ENCODE data around the gene KCTD10.
"Not testable (repeated sequence)": the region's sequence is repeated elsewhere in the genome, so short reads cannot be mapped to it uniquely, and the experiment has no call there.

Gene KCTD10

DNA sequence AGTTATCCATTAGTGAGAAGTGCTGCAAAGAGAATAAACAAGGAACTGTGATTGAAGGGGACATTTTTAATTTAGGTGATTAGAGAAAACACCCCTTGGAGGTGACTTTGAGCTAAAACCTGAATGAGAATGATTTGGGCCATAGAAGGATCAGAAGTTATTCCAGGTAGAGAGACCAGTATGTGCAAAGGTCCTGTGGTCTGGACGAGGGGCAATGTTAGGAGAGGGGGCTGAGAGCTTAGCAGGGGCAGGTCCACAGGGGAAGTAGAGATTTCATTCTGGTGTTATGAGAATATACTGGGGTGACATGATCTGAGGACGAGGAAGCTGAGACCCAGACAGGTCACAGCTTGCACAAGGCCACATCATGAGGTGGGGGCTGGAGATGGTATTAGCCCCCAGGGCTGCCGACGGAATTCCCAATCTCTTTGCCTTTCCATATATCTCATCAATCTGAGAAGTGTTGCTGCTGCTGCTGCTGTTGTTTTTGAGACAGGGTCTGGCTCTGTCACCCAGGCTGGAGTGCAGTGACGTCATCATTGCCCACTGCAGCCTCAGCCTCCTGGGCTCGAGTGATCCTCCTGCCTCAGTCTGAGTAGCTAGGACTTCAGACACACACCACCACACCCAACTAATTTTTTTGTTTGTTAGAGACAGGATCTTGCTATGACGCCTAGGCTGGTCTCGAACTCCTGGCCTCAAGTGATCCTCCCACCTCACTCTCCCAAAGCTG is 55.6 kb downstream of the KCTD10 start:
- no peak overlapping the region for H3K4me3 ChIP-seq (ENCODE audit: extremely low read depth, insufficient read depth, low read length, poor library complexity, severe bottlenecking)
- no peak overlapping the region for H3K27ac ChIP-seq (ENCODE audit: low read depth, low read length, severe bottlenecking)
- 64 to 80% methylated on average over 3 to 5 of the region's 8 CpGs for WGBS, 2 experiments (ENCODE audit: insufficient coverage in 2 of 2)
- H3K4me1 ChIP-seq (ENCODE audit: control insufficient read depth, insufficient read depth, low read length, poor library complexity, severe bottlenecking) = no peaks in the 10 kb centered on the region
- no peaks in the 10 kb centered on the region for H3K36me3 ChIP-seq (ENCODE audit: control insufficient read depth, insufficient read depth, low read length)
- H3K9me3 ChIP-seq (ENCODE audit: control insufficient read depth, low read length) = no peaks in the 10 kb centered on the region

GRCh38 chr12:109418848-109419480 is 58.1 kb downstream of the KCTD10 start:
- no peak overlapping the region for H3K4me3 ChIP-seq (ENCODE audit: extremely low read depth, insufficient read depth, low read length, poor library complexity, severe bottlenecking)
- no CpG with 5 or more reads among the region's 4 CpGs for WGBS, 2 experiments (ENCODE audit: insufficient coverage in 2 of 2)
- no peaks in the 10 kb centered on the region for H3K36me3 ChIP-seq (ENCODE audit: control insufficient read depth, insufficient read depth, low read length)
- H3K9me3 ChIP-seq (ENCODE audit: control insufficient read depth, low read length) = no peaks in the 10 kb centered on the region
- no peak overlapping the region for H3K27ac ChIP-seq (ENCODE audit: low read depth, low read length, severe bottlenecking)
- no peaks in the 10 kb centered on the region for H3K4me1 ChIP-seq (ENCODE audit: control insufficient read depth, insufficient read depth, low read length, poor library complexity, severe bottlenecking)

DNA sequence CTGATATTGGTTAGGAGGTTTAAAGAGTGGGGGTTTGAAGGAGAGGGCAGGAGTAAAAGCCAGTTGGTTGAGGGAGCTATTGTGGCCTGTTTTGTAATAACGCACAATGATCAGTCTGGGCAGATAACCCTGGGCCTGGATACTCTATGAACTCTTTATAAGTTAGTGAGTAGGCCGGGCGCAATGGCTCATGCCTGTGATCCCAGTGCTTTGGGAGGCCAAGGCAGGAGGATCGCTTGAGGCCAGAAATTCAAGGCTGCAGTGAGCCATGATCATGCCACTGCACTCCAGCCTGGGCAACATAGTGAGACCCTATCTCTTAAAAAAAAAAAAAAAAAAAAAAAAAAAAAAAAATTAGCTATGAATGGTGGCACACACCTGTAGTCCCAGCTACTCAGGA is 71.0 kb downstream of the KCTD10 start:
- not testable (repeated sequence) for H3K36me3 ChIP-seq (ENCODE audit: control insufficient read depth, insufficient read depth, low read length); H3K27ac ChIP-seq (ENCODE audit: low read depth, low read length, severe bottlenecking); H3K9me3 ChIP-seq (ENCODE audit: control insufficient read depth, low read length); H3K4me1 ChIP-seq (ENCODE audit: control insufficient read depth, insufficient read depth, low read length, poor library complexity, severe bottlenecking); H3K4me3 ChIP-seq (ENCODE audit: extremely low read depth, insufficient read depth, low read length, poor library complexity, severe bottlenecking)
- WGBS, 2 experiments (ENCODE audit: insufficient coverage in 2 of 2) = 97 to 100% methylated on average over 3 to 4 of the region's 4 CpGs

DNA sequence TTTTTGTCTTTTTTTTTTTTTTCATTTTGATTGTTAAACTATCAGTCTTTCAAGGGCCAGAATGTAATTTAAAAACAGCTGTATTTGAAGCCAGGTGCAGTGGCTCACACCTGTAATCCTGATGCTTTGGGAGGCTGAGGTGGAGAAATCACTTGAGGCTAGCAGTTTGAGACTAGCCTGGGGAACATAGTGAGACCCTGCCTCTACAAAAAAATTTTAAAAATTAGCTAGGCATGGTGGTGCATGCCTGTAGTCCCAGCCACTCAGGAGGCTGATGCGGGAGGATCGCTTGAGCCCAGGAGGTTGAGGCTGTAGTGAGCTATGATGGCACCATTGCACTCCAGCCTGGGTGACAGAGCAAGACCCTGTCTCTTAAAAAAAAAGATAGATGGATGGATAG is 72.3 kb downstream of the KCTD10 start:
- 89 to 91% methylated on average over 2 of the region's 2 CpGs for WGBS, 2 experiments (ENCODE audit: insufficient coverage in 2 of 2)

More for the DNA sequence above, 72.3 kb downstream of the KCTD10 start:
- not testable (repeated sequence) for H3K9me3 ChIP-seq (ENCODE audit: control insufficient read depth, low read length); H3K4me3 ChIP-seq (ENCODE audit: extremely low read depth, insufficient read depth, low read length, poor library complexity, severe bottlenecking); H3K27ac ChIP-seq (ENCODE audit: low read depth, low read length, severe bottlenecking); H3K36me3 ChIP-seq (ENCODE audit: control insufficient read depth, insufficient read depth, low read length); H3K4me1 ChIP-seq (ENCODE audit: control insufficient read depth, insufficient read depth, low read length, poor library complexity, severe bottlenecking)
